ENCODE results near the gene ATXN1.

ATXN1 gene

DNA sequence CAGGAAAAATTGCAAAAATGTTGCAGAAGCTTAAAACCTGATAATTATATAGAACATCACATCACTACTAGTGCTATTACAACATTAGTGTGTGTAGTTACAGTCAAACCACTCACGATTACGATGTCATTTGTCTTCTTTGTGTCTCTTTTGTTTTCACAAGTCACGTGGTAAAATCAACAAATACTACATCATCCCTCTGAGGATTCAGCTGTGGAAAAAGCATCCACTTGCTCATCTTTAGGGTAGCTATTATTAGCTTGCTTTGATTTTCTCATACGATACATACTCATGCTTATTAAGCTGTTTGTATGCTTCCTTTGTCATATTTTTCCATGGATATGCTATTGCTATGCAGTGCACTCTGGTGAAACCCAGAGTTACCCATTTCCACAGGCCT is 22.2 kb upstream of the ATXN1 start:
- no peak for DNase-seq (ENCODE audit: low spot score)

DNA sequence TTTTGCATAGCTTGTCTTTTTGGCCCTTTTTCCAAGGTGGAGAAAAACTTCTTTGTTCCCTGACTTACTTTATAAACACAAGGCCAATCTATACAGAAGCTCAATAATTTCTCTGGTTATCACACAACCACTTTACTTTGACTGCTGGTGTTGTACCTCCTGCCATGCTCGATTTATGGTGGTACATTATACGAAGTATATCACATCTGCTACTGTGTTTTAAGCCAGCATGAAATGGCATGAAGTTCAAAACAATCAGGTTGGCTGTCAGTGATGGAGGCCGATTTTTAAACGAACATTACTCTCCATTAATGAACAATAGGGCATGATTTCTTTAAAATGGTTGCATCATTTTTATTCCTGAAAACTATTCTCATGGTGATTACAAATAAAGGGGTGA is 21.0 kb upstream of the ATXN1 start:
- no peak for DNase-seq (ENCODE audit: low spot score)

DNA sequence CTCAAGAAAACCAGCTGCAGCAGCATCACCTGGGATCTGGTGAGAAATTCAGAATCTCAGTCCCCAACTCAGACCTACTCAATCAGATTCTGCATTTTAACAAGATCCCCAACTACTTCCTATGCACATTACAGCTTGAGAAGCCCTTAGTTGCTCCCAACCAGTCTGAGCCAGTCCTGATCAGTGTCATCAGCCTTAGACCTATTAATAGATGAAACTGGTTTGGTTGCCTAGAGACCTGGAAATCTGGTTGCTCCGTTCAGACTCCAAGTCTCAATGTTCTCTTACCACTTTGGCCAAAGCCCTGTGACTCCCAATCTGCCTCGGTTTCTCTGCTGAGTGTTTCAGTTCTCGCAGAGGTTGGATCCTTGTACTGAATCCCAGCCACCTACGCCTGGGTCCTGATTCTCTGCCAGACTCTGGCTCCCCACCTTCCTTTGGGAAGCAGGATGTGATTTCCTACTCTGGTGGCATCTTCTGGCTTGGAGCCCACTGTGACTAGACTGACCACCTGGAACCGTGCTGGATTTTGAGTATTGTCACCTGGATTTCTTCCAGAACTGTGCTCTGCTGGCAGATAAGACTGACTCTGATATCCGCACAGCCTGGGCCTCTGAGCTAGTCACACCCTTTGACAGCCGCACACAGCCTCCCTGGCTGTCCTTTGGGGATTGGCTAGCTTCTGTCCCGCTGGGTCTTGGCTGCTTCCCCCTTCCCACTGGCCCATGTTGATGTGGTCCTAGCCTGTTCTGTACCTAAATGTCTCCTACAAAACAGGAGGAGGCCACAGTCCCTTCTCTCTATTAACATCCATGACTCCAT is 20.3 kb upstream of the ATXN1 start:
- DNase-seq (ENCODE audit: low spot score) = no peak

DNA sequence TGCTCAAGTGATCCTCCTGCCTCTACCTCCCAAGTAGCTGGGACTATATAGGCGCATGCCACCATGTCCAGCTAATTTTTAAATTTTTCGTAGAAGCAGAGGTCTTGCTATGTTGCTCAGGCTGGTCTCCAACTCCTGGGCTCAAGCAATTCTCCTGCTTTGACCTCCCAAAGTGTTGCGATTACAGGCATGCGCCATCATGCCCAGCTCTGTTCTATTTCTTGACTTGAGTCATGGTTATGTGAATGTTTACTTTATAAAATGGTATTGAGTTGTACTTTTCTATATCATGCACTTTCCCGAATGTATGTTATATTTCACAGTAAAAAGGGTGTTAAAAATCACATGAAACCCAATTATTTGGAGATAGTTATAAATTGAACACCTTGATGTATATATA is 17.3 kb upstream of the ATXN1 start:
- no peak for DNase-seq (ENCODE audit: low spot score)

DNA sequence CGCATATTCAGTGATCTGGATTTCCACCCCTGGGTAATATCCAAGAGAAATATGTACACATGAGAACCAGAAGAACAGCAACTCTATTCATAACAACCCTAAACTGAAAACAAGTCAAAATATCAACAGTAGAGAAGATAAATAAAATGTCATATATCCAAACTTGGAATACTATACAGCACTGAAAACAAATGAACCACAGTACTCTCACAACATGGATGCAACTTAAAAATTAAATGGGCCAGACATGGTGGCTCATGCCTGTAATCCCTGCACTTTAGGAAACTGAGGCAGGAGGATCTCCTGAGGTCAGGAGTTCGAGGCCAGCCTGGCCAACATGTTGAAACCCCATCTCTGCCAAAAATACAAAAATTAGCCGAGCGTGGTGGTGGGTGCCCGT is 16.5 kb upstream of the ATXN1 start:
- no peak for DNase-seq (ENCODE audit: low spot score)

DNA sequence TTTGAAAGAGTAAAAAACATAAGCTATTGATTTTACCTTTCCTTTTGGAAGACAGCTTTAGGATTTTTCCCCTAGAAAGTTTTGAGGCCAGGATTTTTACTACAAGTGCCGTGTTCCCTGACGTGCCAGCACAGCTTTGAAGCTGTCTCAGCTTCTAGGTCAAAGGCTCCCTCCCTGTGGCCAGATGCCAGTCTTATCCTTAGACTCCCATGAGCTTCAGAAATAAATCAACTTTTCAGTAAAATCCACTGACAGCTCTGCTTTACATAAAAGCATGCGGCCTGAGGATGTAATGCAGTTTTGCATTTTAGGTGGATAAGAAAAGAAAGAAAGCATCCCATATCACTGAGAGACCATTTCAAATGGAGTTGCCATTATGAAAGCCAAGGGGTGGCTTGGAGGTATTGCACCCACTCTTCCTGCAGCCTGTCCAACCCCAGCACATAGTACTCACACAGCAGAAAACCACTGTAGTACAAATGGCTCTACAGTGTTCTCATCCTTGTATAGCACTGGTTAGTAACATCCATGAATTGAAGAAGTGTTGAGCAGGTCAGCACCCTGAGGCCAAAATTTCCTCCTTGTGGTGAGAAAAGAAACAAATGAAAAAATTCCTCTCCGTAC is 15.2 kb upstream of the ATXN1 start:
- no peak for DNase-seq (ENCODE audit: low spot score)

DNA sequence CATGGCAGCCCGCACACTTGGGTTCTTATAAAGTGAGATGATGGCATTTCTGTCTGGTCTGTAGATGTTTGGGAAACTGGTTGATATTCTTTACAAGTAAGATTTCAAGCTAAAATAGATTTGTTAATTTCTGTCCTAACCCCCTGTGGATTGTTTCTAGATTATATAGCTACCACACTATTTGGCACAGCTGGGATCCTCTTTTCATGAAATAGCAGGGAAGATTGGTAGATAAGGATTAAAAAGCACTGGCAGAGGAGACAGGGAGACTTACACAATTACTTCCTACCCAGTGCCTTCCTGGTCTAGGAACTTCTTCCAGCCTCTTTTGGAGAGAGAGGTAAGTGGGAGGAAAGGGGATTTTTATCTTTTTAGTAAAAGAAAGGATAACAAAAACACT is 13.2 kb upstream of the ATXN1 start:
- DNase-seq (ENCODE audit: low spot score) = no peak

DNA sequence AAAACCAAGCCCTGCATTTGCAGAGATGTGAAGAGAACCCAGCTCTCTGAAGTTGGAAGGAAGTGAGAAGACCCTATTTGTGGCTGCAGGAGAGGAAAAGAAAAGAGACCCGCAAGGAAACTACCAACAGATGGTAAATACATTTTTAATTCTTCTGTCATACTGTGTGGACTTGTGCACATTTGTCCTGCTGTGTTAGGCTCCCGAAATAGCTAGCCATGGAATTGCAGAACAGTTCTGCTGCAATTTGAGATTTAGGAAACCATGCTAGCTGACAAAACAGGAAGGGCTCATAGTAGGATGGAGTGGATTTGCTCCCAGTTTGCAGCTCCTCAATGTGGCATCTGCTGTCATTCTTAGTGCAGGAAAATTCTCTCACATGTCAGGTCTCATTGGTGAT is 12.1 kb upstream of the ATXN1 start:
- no peak for DNase-seq (ENCODE audit: low spot score)

DNA sequence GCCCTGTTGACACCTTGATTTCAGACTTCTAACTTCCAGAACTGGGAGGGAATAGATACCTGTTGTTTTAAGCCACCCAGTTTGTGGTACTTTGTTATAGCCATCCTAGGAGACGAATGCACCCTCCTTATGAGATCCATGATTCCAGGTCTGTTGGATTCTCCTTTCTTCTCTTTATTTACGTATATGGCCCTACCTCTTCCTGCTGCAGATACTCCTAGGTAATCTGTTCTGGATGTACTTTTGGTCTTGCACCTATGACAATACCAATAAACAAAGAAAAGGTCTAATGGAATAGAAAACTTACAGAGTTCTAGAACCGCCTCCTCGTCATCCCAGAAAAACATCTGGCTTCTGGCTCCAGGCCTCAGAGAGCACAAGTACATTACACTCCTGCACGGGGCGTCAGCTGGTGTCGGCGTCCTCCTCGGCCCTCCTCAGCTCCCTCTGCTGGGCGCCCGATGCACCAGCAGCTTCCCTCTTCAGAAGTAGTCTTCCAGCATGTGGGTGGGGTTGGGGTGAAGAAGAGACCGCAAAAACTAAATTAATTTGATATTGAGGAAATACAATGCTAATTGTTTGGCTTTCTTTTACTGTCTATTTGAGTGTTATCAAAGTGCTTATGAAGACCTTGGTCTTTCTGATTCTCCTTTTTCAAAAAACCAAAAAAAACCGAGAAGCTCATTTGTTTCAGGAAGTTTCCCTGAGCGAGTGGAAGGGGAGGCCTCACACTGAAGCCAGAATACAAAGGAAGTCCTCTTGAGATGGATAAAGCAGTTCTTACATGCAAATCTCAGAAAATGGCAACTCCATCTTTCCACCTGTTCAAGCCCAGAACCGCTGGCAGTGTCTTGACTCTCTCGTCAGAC is 9.7 kb upstream of the ATXN1 start:
- no peak for DNase-seq (ENCODE audit: low spot score)

DNA sequence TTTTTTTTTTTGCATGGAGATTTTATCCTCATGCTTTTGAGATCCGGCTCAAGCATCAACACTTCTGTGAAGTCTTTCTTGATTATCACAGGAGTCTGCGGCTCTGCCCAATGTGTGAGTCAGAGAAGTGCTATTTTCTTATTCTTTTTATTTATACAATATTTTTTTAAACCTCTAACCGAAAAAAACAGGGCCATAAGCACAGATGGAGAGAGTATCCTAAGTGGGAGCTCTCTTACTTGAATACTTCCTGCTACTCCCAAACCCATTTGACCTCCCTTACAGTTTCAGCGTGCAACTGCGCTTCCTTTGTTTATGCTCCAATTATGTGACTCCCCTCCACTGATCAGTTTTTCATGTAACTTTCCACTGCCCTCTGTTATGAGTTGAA is 8.7 kb upstream of the ATXN1 start:
- DNase-seq (ENCODE audit: low spot score) = no peak

DNA sequence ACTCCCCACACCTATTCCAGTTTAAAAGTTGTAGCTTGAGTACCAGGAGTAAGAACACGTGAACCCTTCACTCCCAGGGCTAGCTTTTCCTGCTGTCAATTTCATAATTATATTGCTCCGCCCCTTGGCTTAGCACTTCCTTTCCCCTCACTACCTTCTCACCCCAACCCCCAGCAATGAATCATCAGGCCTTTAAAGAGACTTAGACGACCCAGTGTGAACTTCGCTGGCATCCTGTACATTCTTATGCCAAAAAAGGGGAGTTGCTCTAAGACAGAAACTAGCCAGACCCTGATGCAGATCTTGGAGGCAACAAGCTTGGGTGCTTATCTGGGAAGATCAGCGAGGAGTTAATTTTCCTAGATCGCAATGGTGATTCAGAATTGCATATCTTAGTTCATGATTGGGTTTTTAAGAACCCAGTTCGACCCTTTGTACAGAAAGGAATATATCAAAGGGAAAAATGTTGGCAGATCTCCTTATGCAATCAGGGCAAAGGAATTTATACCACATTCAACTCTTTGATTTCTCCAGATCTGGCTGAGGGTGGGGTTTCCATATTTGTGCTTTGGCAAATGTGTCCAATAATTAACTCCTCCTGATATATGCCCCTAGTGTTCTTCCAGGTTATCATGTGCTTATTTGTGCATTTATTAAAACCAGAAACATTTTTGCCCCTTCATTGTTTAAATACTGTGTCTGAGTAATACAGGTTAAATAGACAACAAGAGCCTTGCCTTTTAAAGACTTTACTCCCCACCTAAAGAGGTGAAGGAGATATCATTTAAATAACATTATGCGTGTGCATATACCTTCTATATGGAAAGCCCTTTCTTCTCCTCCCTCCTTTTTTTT is 8.1 kb upstream of the ATXN1 start:
- DNase-seq (ENCODE audit: low spot score) = no peak

DNA sequence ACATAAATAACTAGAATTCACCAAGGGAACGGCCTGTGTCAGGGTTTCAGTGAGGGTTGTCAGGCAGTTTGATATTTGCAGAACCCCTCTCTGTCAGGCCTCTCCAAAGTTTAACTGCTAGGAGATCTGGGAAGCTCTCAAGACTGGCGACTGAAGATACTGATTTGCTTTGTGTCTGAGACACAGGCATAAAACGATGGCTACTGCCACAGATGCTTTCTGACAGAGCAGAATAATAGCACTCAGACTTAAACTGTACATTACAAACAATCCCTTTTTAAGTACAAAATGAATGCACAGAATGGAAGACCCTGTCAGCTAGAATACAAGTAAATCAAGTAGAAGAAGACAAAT is 7.2 kb upstream of the ATXN1 start:
- no peak for DNase-seq (ENCODE audit: low spot score)

DNA sequence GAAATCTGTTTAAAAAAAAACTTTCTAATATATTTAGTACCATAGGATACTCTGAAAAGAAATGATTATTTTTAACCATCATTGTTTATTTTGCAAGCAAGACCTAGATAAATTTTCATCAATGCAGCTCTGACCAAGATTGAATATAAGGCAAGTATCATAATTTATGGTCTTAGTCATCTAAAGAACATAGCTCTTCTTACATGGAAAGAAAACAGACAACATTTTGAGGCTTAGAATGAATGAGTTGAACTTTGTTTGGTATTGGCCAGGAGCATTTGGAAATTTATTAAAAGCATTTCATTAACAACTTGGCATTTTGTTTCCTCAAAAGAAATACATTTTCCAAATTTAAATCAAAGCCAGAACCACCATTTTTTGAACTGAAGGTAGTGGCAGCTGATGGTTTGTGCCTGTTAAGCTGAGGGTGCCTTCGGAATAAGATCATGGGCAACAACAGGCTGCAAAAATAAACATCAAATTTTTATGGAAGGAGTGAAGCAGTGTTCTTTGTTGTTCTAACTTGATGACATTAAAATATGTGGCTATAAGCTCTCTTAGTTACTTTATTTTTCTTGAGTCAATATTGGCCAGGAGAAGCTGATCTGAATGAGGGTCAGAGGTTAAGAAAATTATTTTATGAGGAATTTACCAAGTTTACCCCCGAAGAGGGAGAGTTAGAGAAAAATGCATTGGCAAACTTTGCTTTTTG is 6.7 kb upstream of the ATXN1 start:
- no peak for DNase-seq (ENCODE audit: low spot score)

DNA sequence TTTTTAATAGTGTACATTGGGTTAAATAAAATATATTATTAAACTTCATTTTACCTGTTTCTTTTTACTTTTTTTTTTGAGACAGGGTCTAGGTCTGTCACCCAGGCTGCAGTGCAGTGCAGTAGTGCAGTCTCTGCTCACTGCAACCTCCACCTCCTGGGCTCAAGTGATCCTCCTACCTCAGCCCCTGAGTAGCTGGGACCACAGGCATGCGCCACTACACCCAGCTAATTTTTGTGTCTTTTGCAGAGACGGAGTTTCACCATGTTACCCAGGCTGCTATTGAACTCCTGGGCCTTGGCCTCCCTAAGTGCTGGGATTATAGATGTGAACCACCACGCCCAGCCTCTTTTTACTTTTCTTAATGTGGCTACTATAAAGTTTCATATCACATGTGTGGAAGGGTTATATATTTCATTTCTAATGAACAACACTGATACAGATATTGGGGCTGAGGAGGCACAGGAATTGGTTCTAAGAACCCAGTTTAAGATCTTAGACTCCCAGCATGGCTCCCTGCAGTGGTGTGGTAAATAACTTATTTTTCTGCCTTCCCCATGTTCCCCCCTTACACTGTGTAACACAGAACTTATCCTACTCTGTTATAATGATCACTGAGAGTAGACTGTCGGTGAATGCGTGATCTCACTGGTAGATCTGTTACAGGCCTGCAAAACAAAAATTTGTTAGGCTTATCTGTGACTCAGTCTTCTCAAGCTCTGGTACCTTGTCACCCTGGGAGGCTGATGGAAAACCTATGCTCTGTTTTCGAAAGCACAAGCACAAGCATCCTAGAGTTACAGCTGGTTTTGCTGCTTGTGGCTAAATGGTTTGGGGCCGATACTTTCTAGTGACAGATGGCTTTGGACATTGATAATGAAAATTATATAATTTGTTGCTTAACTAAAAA is 5.8 kb upstream of the ATXN1 start:
- DNase-seq (ENCODE audit: low spot score) = no peak

DNA sequence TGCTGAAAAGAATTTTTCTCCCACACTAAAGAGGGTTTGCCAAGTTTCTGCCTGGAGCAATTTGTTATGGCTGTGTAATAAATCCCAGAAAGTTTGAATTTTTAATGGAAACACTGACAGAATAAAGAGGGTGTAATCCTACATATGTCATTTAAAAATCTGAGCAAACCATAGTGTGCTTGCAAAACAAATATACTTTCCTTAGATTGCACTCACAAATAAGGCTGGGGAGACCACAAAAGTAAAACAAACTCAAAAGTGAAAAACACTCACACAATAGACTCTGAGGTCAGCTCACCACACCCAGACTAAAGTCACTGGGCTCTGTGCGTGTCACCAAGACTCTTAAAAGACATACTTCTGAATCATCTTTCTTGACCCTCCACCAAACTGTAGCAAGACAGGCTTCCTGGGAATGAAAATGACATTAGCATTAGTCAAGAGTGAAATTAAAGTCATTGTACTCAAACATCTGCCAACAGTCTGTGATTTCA is 4.8 kb upstream of the ATXN1 start:
- DNase-seq (ENCODE audit: low spot score) = peak; percentile 62

DNA sequence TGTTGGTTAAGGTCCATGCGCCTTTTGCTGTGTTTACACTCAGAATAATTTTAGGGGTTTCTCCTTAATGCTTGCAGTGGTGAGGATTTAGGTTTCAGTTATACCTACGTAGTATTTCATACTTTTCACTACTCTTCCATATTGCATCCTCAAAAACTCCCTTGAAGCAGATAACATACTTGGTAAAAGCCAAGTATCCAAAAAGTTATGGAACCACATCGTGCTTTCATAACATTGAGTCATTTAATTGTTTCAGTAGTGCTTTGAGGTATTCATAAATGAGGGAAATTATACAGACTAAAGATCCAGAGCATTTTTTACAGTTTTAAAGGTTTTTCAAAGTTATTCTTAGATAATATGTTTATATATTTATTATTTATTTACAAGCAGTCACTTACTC is 4.0 kb upstream of the ATXN1 start:
- DNase-seq (ENCODE audit: low spot score) = no peak

DNA sequence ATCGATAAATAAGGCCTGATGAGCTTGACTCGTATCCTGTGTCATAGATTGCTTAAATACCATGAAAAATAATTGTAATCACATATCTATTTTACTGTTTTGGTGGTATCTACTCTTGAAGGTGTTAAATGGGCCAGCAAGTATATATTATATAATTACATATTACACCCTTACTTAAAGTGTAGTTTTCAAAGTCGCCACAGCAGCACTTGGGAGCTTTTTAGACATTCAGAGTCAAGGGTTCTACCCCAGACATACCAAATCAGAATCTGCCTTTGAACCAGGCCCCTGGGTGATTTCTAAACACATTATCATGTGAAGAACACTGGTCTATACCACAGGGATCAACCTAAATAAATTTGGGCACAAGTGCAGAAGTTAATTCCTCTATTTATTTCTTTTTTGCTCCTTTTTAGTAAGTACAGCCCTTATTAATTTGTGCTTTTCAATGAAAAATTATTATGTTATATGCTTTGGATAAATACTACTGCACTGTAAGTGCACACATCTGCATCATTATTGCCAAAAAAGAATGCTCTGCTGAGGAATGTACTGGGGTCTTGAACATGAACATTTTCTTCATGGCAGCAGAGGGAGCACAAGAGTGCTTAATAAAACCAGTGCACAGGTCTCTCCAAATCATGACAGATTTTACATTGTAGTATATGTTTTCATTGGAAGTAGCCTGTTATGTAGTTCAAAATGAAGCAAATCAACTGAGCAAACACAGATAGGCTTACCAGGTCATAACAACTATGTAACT is 3.1 kb upstream of the ATXN1 start:
- no peak for DNase-seq (ENCODE audit: low spot score)

DNA sequence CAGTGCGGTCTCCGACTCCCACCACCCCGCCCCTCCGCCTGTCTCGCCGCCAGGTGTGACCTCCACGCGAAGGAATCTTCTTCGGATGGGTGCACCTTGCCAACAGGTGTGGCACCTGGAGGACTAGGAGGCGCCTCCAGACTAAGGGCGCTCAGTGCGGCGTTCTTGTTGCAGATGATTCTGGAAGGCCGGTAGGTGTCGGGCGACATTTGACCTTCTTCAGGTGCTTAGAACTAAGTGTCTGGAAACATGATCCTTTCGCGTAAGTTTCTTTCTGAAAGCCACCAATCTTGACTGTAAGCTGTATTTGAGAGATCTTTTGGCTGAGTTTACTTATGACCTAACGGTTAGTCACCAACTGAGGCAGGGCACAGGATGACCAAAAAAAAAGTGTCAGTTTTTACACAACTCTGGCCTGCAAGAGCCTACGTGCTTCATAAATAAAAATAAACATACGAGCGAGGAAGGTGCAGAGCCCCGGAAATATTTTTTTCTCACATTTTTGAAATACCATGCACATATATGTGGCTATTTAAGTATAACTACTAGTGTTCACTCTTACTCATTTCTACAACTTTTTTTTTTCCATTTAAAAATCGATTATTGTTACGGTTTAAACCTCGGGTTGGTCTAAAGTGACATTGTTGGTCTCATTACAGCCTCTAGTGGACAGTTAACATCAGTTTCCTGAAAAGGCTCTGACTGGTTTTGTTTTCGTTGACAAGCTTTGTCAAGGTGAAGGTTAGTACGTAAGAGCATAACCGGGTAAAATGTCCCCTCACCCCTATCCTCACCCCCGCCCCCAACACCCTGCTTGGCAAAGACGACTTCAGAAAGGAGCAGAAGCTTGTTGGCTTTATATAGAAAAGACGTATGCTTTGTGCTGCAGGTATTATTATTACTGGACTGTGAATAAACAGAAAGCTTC is 1.6 kb upstream of the ATXN1 start:
- peak; percentile 67 for DNase-seq (ENCODE audit: low spot score)

DNA sequence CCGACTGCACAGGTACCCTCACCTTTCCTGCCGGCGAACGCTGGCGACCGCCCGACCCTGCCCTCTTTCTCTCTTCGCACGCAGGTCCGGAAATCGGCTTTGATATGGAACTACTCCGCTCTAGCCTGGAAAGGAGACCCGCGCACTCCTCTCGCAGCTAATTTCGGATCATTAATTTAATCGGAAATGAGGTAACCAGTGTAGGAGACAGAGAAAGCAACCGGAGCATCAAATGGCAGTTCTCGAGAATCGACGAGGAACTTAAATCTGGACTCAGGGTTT is 949 bp upstream of the ATXN1 start:
- no peak for DNase-seq (ENCODE audit: low spot score)

Measured in hepatic stellate cell (primary cell).